ENCODE measurements around the gene GATAD2A. TPM values are rescaled to one million over a fixed set of nuclear protein-coding genes. Genes with fewer than 3 reads are reported as not detected.

The GATAD2A gene
- total and polyA plus RNA-seq, 2 of the 13 experiments (the other 11 are each of a cell fraction or from before 2014, with no cell fraction given), result 16.8 to 28.6 TPM

GRCh38 chr19:19457671-19458070 is 52.2 kb downstream of the GATAD2A start:
- no peak overlapping the region for H3K4me2 ChIP-seq (ENCODE audit: low read depth, low read length)
- H3K9ac ChIP-seq (ENCODE audit: insufficient read depth, low read depth, low read length), result no peak overlapping the region
- H3K27me3 ChIP-seq (ENCODE audit: control insufficient read depth in 1 of 2, insufficient read depth in 2 of 2, low read length in 2 of 2), result no peaks in the 10 kb centered on the region
- ChIA-PET CTCF (ENCODE audit: low intra/inter-chr PET ratio, low total read pairs) (no interaction called here), POLR2A (no interaction called here)
- peaks cover 26% of the 10 kb centered on the region; the same call in 1 of the 2 replicates for H4K20me1 ChIP-seq (ENCODE audit: insufficient read depth, low read length)
- no peak for ATAC-seq
- peaks cover 75% of the 10 kb centered on the region for H3K79me2 ChIP-seq (ENCODE audit: insufficient read depth, low read length)
- in situ Hi-C loops (cut with HindIII; ENCODE audit: extremely low pct_ligation_motif_present, low pct_unique_long_range_greater_than_20kb) (no loop called here), intact Hi-C loops (cut with micrococcal nuclease; ENCODE audit: unreplicated experiment) (no loop called here)
- H3K27ac ChIP-seq (ENCODE audit: extremely low read length, insufficient read depth, low read length), result no peak overlapping the region
- peaks cover 24% of the 10 kb centered on the region for H3K4me1 ChIP-seq (ENCODE audit: insufficient read depth, low read length)
- WGBS (ENCODE audit: low lambda C conversion rate), result 91% methylated on average over 4 of the region's 4 CpGs
- peaks cover 4 to 5% of the 10 kb centered on the region in 2 experiments; a peak in 3 of 5 replicates for H3K36me3 ChIP-seq (replicated peaks in 1 of 2; ENCODE audit: control insufficient read depth in 1 of 2, insufficient read depth in 2 of 2, low read length in 2 of 2)
- BruUV-seq (replicated peaks), result no TSS peak
- H2AFZ ChIP-seq (ENCODE audit: low read length), result no peak overlapping the region
- H3K9me3 ChIP-seq (ENCODE audit: low read length), result no peaks in the 10 kb centered on the region
- FAIRE-seq, result no peak
- H3K4me3 ChIP-seq (replicated peaks in 1 of 3; ENCODE audit: insufficient read depth in 1 of 3, low read depth in 2 of 3, low read length in 3 of 3), result no peak overlapping the region
- no peak for DNase-seq (ENCODE audit: low spot score)
- TF ChIP-seq ZNF441 (CRISPR knock-in tag; IDR thresholded peaks at IDR 0.05; ENCODE audit: borderline replicate concordance), result no peak
- TF ChIP-seq FOXA1 (IDR thresholded peaks at IDR 0.05), result no peak
- TF ChIP-seq FOXA1 (CRISPR knock-in tag; IDR thresholded peaks at IDR 0.05), result no peak
- no peak for TF ChIP-seq ZBTB4 (CRISPR knock-in tag; IDR thresholded peaks at IDR 0.05; ENCODE audit: borderline replicate concordance)
- no peak for TF ChIP-seq ZNF501 (CRISPR knock-in tag; IDR thresholded peaks at IDR 0.05)
- no peak for TF ChIP-seq ZNF569 (CRISPR knock-in tag; IDR thresholded peaks at IDR 0.05; ENCODE audit: borderline replicate concordance)
- TF ChIP-seq ZNF160 (CRISPR knock-in tag; IDR thresholded peaks at IDR 0.05), result no peak
- TF ChIP-seq ZMYM3 (CRISPR knock-in tag; IDR thresholded peaks at IDR 0.05), result no peak
- no peak for TF ChIP-seq POGK (CRISPR knock-in tag; conservative IDR thresholded peaks at IDR 0.05)
- TF ChIP-seq SIX1 (CRISPR knock-in tag; IDR thresholded peaks at IDR 0.05; ENCODE audit: borderline replicate concordance), result no peak
- no peak for TF ChIP-seq ELF1 (CRISPR knock-in tag; IDR thresholded peaks at IDR 0.05)
- TF ChIP-seq ZMAT5 (CRISPR knock-in tag; IDR thresholded peaks at IDR 0.05; ENCODE audit: borderline replicate concordance, low read depth), result no peak
- TF ChIP-seq ZFP91 (CRISPR knock-in tag; IDR thresholded peaks at IDR 0.05; ENCODE audit: borderline replicate concordance), result no peak
- no peak for TF ChIP-seq ZSCAN25 (CRISPR knock-in tag; IDR thresholded peaks at IDR 0.05)
- no peak for TF ChIP-seq NR2F6 (IDR thresholded peaks at IDR 0.05)
- TF ChIP-seq NR2F6 (CRISPR knock-in tag; IDR thresholded peaks at IDR 0.05), result no peak
- no peak for TF ChIP-seq ISX (CRISPR knock-in tag; conservative IDR thresholded peaks at IDR 0.05)
- TF ChIP-seq ZBTB39 (CRISPR knock-in tag; IDR thresholded peaks at IDR 0.05), result no peak
